GM12878 (cell line): ENCODE data around the gene TMTC1. TPM values are rescaled to one million over a fixed set of nuclear protein-coding genes. Genes with fewer than 3 reads are reported as not detected.

Experiments
- ATAC-seq: fragments of 200-7000 bp; cut with Tn5 transposase; 3 replicates; pipeline ENCODE4 v1.9.1; 2020; ENCODE audit warnings: mild to moderate bottlenecking, moderate library complexity
- BruUV-seq: library from RNA; stranded (reverse); fragments of 400-500 nt; replicated peaks from 2 replicates; lab custom pipeline; 2021; lab: Mats Ljungman, UMichigan
- CTCF ChIA-PET: fragments of 300-600 bp; sonication (Branson Sonifier 250); formaldehyde crosslinking; extraction: SDS; loops from one replicate; lab custom pipeline; 2021; ENCODE audit warnings: inconsistent platforms; lab: Yijun Ruan, JAX
- POLR2A ChIA-PET: fragments of 350-600 bp; formaldehyde crosslinking; extraction: SDS; loops from one replicate; lab custom pipeline; 2021; ENCODE audit warnings: inconsistent platforms; lab: Charles Lee
- RAD21 ChIA-PET: fragments of 300-600 bp; sonication (Branson Sonifier 250); formaldehyde crosslinking; loops from one replicate; lab custom pipeline; 2023; ENCODE audit warnings: antibody characterized with exemption; ENCODE audit not compliant: unreplicated experiment; lab: Charles Lee
- SMC1A ChIA-PET: fragments of 300-600 bp; sonication (Branson Sonifier 250); formaldehyde crosslinking; loops from one replicate; lab custom pipeline; 2023; ENCODE audit not compliant: unreplicated experiment, uncharacterized antibody; lab: Charles Lee
- DNase-seq: peaks from one replicate; pipeline ENCODE4 v3.0.0-alpha.2; 2011; ENCODE audit warnings: low read depth, low spot score
- FAIRE-seq: peaks from 3 replicates; lab custom pipeline; 2011; peaks lifted over from hg19 to GRCh38; lab: Jason Lieb, UNC
- H2AFZ ChIP-seq: 2 replicates; pipeline ENCODE4 v1.6.0; 2011; ENCODE audit warnings: low read depth, low read length, control low read depth; ENCODE audit not compliant: control insufficient read depth
- H3K27ac ChIP-seq: 2 replicates; pipeline ENCODE4 v1.5.1; 2011; ENCODE audit warnings: control low read depth; ENCODE audit not compliant: control insufficient read depth, insufficient read depth
- H3K27me3 ChIP-seq, 2 experiments: replicated peaks in 1 of 2; 2 replicates each; pipeline versions ENCODE4 v1.6.0 to v1.6.1; 2011; ENCODE audit warnings: low read length in 1 of 2; ENCODE audit not compliant: control insufficient read depth in 2 of 2, insufficient read depth in 2 of 2
- H3K36me3 ChIP-seq, 2 experiments: 2 replicates each; pipeline ENCODE4 v1.5.1; 2011; ENCODE audit warnings: low read length in 1 of 2; ENCODE audit not compliant: control insufficient read depth in 2 of 2, insufficient read depth in 2 of 2
- H3K4me1 ChIP-seq: 2 replicates; pipeline ENCODE4 v1.6.1; 2011; ENCODE audit warnings: mild to moderate bottlenecking, low read length, moderate library complexity, mixed read lengths; ENCODE audit not compliant: control insufficient read depth, insufficient read depth
- H3K4me2 ChIP-seq: 2 replicates; pipeline ENCODE4 v1.6.0; 2011; ENCODE audit warnings: control low read depth; ENCODE audit not compliant: control insufficient read depth, insufficient read depth
- H3K4me3 ChIP-seq: fragments of 200-600 bp; sonication (generic); 2 replicates; pipeline ENCODE4 v1.5.1; 2016
- H3K79me2 ChIP-seq: 2 replicates; pipeline ENCODE4 v1.6.0; 2011; ENCODE audit warnings: low read length; ENCODE audit not compliant: control insufficient read depth, insufficient read depth
- H3K9ac ChIP-seq: 2 replicates; pipeline ENCODE4 v1.8.0; 2011; ENCODE audit warnings: low read length, control low read depth, mixed read lengths; ENCODE audit not compliant: control insufficient read depth, insufficient read depth
- H3K9me3 ChIP-seq: replicated peaks from 3 replicates; pipeline ENCODE4 v1.5.1; 2011; ENCODE audit warnings: mild to moderate bottlenecking, low read length; ENCODE audit not compliant: control insufficient read depth, insufficient read depth
- H4K20me1 ChIP-seq: 2 replicates; pipeline ENCODE4 v1.6.0; 2011; ENCODE audit not compliant: control insufficient read depth, insufficient read depth
- ATF2 ChIP-seq: IDR thresholded peaks from 2 replicates; pipeline ENCODE4 v1.6.1; 2012; ENCODE audit warnings: low read length, inconsistent platforms
- CUX1 ChIP-seq: IDR thresholded peaks from 2 replicates; pipeline ENCODE4 v1.6.1; 2012; ENCODE audit warnings: improper control_type of control experiment, low read depth, low read length; ENCODE audit not compliant: insufficient replicate concordance
- ELK1 ChIP-seq: IDR thresholded peaks from 2 replicates; pipeline ENCODE4 v1.6.1; 2012; ENCODE audit warnings: low read depth, low read length, improper control_type of control experiment
- FOXM1 ChIP-seq: IDR thresholded peaks from 2 replicates; pipeline ENCODE4 v1.6.1; 2012; ENCODE audit warnings: low read depth, mild to moderate bottlenecking, inconsistent platforms, low read length, moderate library complexity
- HDAC2 ChIP-seq: fragments of 200-600 bp; sonication (generic); IDR thresholded peaks from 2 replicates; pipeline ENCODE4 v1.6.1; 2017
- JUND ChIP-seq: IDR thresholded peaks from 2 replicates; pipeline ENCODE4 v1.6.1; 2012; ENCODE audit warnings: low read depth, mild to moderate bottlenecking, low read length, improper control_type of control experiment, moderate library complexity
- MEF2A ChIP-seq: IDR thresholded peaks from 2 replicates; pipeline ENCODE4 v1.6.1; 2011; ENCODE audit warnings: low read depth, mild to moderate bottlenecking, low read length, moderate library complexity; ENCODE audit not compliant: insufficient read depth
- NRF1 ChIP-seq: conservative IDR thresholded peaks from 2 replicates; pipeline ENCODE4 v1.6.1; 2011; ENCODE audit warnings: mild to moderate bottlenecking, low read depth, low read length, improper control_type of control experiment
- STAT3 ChIP-seq: IDR thresholded peaks from 2 replicates; pipeline ENCODE4 v1.6.1; 2011; ENCODE audit warnings: low read depth, low read length, improper control_type of control experiment
- WRNIP1 ChIP-seq: IDR thresholded peaks from 2 replicates; pipeline ENCODE4 v1.6.1; 2011; ENCODE audit warnings: low read depth, low read length, improper control_type of control experiment, borderline replicate concordance
- ZBTB40 ChIP-seq: fragments of 450-650 bp; IDR thresholded peaks from 2 replicates; pipeline ENCODE4 v1.6.1; 2016; ENCODE audit warnings: mild to moderate bottlenecking, moderate library complexity, borderline replicate concordance
- ZNF622 ChIP-seq: fragments of 450-650 bp; IDR thresholded peaks from 2 replicates; pipeline ENCODE4 v1.6.1; 2017; ENCODE audit warnings: mild to moderate bottlenecking, inconsistent platforms
- WGBS: methylation state at CpG from one replicate; pipeline ENCODE4 v1.1.6; 2016; ENCODE audit warnings: low lambda C conversion rate; ENCODE audit not compliant: insufficient replicate concordance, insufficient coverage; ENCODE audit errors: missing lambda C conversion rate; 5-methylcytosine and 5-hydroxymethylcytosine counted together
- in situ Hi-C: fragments of 300-500 bp; cut with MboI; formaldehyde crosslinking; loops from 9 replicates; pipeline ENCODE4 v1.14.3; 2018; ENCODE audit warnings: mixed read lengths
- intact Hi-C: fragments of 100-400 bp; cut with micrococcal nuclease; formaldehyde crosslinking; loops from one replicate; pipeline ENCODE4 v1.14.2; 2022; ENCODE audit not compliant: unreplicated experiment
- polyA plus RNA-seq, 11 experiments: library from polyadenylated mRNA; depleted of rRNA in 4 of 11; unstranded in 6 of 11; stranded (reverse) in 5 of 11; fragments of >200 nt; fragmentation: Nextera tagmentation in 4 of 11; fragmentation: Illumina TruSeq in 1 of 11; extraction: Ambion mirVana in 4 of 11; extraction: Trizol in 1 of 11; gene quantifications; 1 replicate in 1 of 11; 2 replicates in 10 of 11; pipeline versions ENCODE4 v1.2.1 to v1.2.3, GENCODE V29; 2011 to 2016; ENCODE audit warnings: inconsistent platforms in 2 of 11, missing spikeins in 2 of 11, low read depth in 1 of 11
- total RNA-seq, 4 experiments: library from RNA; depleted of rRNA in 3 of 4; stranded (reverse); fragments of >200 nt in 3 of 4; fragmentation: Illumina TruSeq in 1 of 4; extraction: Trizol in 1 of 4; gene quantifications; 2 replicates each; pipeline versions ENCODE4 v1.2.1 to v1.2.3, GENCODE V29; 2013 to 2021

Gene TMTC1
- total and polyA plus RNA-seq, 10 of the 15 experiments (the other 5 are each of a cell fraction or from before 2014, with no cell fraction given) = 0.10 to 20.9 (median 0.57) TPM

GRCh38 chr12:29681370-29681769 lies 102.4 kb downstream of the TMTC1 start:
- no peaks in the 10 kb centered on the region for H4K20me1 ChIP-seq
- ChIA-PET RAD21 (interaction anchor here (0.5 to 2.8 kb wide), 5 partner anchors 26 to 129 kb away, joined by 3 to 11 read pairs (median 9); no protein-coding TSS in a partner anchor), POLR2A (no interaction called here), SMC1A (interaction anchor here (1.0 to 2.6 kb wide), 4 partner anchors 10 to 128 kb away, joined by 3 to 18 read pairs (median 4); no protein-coding TSS in a partner anchor), CTCF (interaction anchor here (1.5 kb wide), 1 partner anchor 10 kb away, joined by 9 read pairs; no protein-coding TSS in a partner anchor)
- WGBS = 0% methylated on average over 1 of the region's 1 CpG
- DNase-seq (no peak), FAIRE-seq (no peak), ATAC-seq (peak; percentile 71)
- in situ Hi-C loops (no loop called here), intact Hi-C loops (no loop called here)
- H3K4me1 ChIP-seq = no peaks in the 10 kb centered on the region
- H3K9ac ChIP-seq = no peak overlapping the region
- H3K4me2 ChIP-seq = no peak overlapping the region
- no peaks in the 10 kb centered on the region for H3K36me3 ChIP-seq
- no peak overlapping the region for H3K4me3 ChIP-seq
- no peaks in the 10 kb centered on the region for H3K79me2 ChIP-seq
- no peaks in the 10 kb centered on the region for H3K27me3 ChIP-seq
- no TSS peak for BruUV-seq
- no peaks in the 10 kb centered on the region for H3K9me3 ChIP-seq
- no peak overlapping the region for H3K27ac ChIP-seq
- H2AFZ ChIP-seq = no peak overlapping the region
- TF ChIP-seq ELK1 (no peak), JUND (no peak), CUX1 (no peak), HDAC2 (no peak), FOXM1 (no peak), WRNIP1 (no peak), MEF2A (no peak), STAT3 (no peak), NRF1 (no peak), ZBTB40 (no peak), ATF2 (no peak), ZNF622 (no peak)
